ENCODE data around the gene B3GNT5.
"Not testable (repeated sequence)": the region's sequence is repeated elsewhere in the genome, so short reads cannot be mapped to it uniquely, and the experiment has no call there.

B3GNT5 gene

GRCh38 chr3:183252973-183253527, at the start of gene B3GNT5:
Gene B3GNT5 (plus strand): TSS chr3:183253253. CDS start chr3:183269799, 16,546 bp downstream.
- DNase-seq: peak; percentile 49

GRCh38 chr3:183203670-183204069, 49.4 kb upstream of the B3GNT5 start:
- no peak for DNase-seq

GRCh38 chr3:183208260-183208659, 44.8 kb upstream of the B3GNT5 start:
- no peak for DNase-seq

- DNase-seq: no peak
These were observed 44.3 kb upstream of the B3GNT5 start for GRCh38 chr3:183208800-183209199.

- DNase-seq: no peak
These were observed 42.7 kb upstream of the B3GNT5 start for GRCh38 chr3:183210341-183210740.

GRCh38 chr3:183210862-183211341, 42.2 kb upstream of the B3GNT5 start:
- DNase-seq: no peak

GRCh38 chr3:183211352-183211751, 41.7 kb upstream of the B3GNT5 start:
- DNase-seq: no peak

- DNase-seq: no peak
These were observed 41.0 kb upstream of the B3GNT5 start for GRCh38 chr3:183212096-183212495.

- DNase-seq: no peak
These were observed 40.5 kb upstream of the B3GNT5 start for GRCh38 chr3:183212565-183212964.

- DNase-seq: no peak
These were observed 39.4 kb upstream of the B3GNT5 start for GRCh38 chr3:183213415-183214276.

GRCh38 chr3:183214277-183214612, 38.8 kb upstream of the B3GNT5 start:
- DNase-seq: no peak

- no peak for DNase-seq
These were observed 37.4 kb upstream of the B3GNT5 start for GRCh38 chr3:183215591-183216202.

- DNase-seq: no peak
These were observed 35.3 kb upstream of the B3GNT5 start for GRCh38 chr3:183217548-183218332.

GRCh38 chr3:183218826-183219225, 34.2 kb upstream of the B3GNT5 start:
- DNase-seq: no peak

- DNase-seq: no peak
These were observed 32.2 kb upstream of the B3GNT5 start for GRCh38 chr3:183220828-183221227.

- DNase-seq: no peak
These were observed 30.3 kb upstream of the B3GNT5 start for GRCh38 chr3:183222631-183223235.

- DNase-seq: peak; percentile 36
These were observed 28.7 kb upstream of the B3GNT5 start for GRCh38 chr3:183224180-183224970.

- no peak for DNase-seq
These were observed 26.6 kb upstream of the B3GNT5 start for GRCh38 chr3:183226333-183226890.

GRCh38 chr3:183227586-183227985, 25.5 kb upstream of the B3GNT5 start:
- no peak for DNase-seq

- DNase-seq: no peak
These were observed 23.9 kb upstream of the B3GNT5 start for GRCh38 chr3:183229178-183229577.

- DNase-seq: not testable (repeated sequence)
These were observed 22.8 kb upstream of the B3GNT5 start for GRCh38 chr3:183230251-183230650.

- no peak for DNase-seq
These were observed 22.2 kb upstream of the B3GNT5 start for GRCh38 chr3:183230826-183231225.

All from activated T-cell treated with anti-CD3 and anti-CD28 coated beads, Interleukin-2, amount 50 U/mL, for 1 hour (primary cell).